PC-3 (cell line): ENCODE data around the gene PTPRB. TPM values are rescaled to one million over a fixed set of nuclear protein-coding genes. Genes with fewer than 3 reads are reported as not detected.

Experiments used
- ATAC-seq: fragments of 200-7000 bp; cut with Tn5 transposase; 2 replicates; pipeline ENCODE4 v1.9.1; 2020; ENCODE audit warnings: mild to moderate bottlenecking, moderate library complexity
- BruUV-seq: library from RNA; stranded (reverse); fragments of 400-500 nt; replicated peaks from 2 replicates; lab custom pipeline; 2021; lab: Mats Ljungman, UMichigan
- CTCF ChIA-PET: fragments of 300-600 bp; sonication (Branson Sonifier 250); formaldehyde crosslinking; loops from one replicate; lab custom pipeline; 2022; ENCODE audit warnings: antibody characterized with exemption; lab: Charles Lee
- POLR2A ChIA-PET: fragments of 300-600 bp; sonication (Branson Sonifier 250); formaldehyde crosslinking; loops from one replicate; lab custom pipeline; 2022; ENCODE audit warnings: antibody characterized with exemption; ENCODE audit not compliant: unreplicated experiment; lab: Charles Lee
- DNase-seq: peaks from one replicate; pipeline ENCODE4 v3.0.0-alpha.2; 2015
- H2AFZ ChIP-seq: fragments of 300-600 bp; sonication (generic); 2 replicates; pipeline ENCODE4 v1.6.0; 2016; ENCODE audit warnings: antibody characterized with exemption, low read length
- H3F3A ChIP-seq: fragments of 300-600 bp; sonication (generic); one replicate; pipeline ENCODE4 v1.6.0; 2017; ENCODE audit warnings: antibody characterized with exemption, low read length, control low read depth, mild to moderate bottlenecking; ENCODE audit not compliant: unreplicated experiment
- H3K27ac ChIP-seq: fragments of 300-600 bp; sonication (generic); 2 replicates; pipeline ENCODE4 v1.5.1; 2016; ENCODE audit warnings: mild to moderate bottlenecking, low read length
- H3K27me3 ChIP-seq: fragments of 300-600 bp; sonication (generic); 2 replicates; pipeline ENCODE4 v1.6.1; 2016; ENCODE audit warnings: low read length, mixed read lengths
- H3K36me3 ChIP-seq: fragments of 300-600 bp; sonication (generic); 2 replicates; pipeline ENCODE4 v1.6.1; 2016; ENCODE audit warnings: low read depth, mixed run types, low read length, mixed read lengths
- H3K4me1 ChIP-seq: fragments of 300-600 bp; sonication (generic); 2 replicates; pipeline ENCODE4 v1.5.1; 2016; ENCODE audit warnings: low read length; ENCODE audit not compliant: insufficient read depth
- H3K4me2 ChIP-seq: fragments of 300-600 bp; sonication (generic); 2 replicates; pipeline ENCODE4 v1.6.0; 2016; ENCODE audit warnings: low read length
- H3K4me3 ChIP-seq: fragments of 300-600 bp; sonication (generic); 2 replicates; pipeline ENCODE4 v1.5.1; 2016; ENCODE audit warnings: mild to moderate bottlenecking, low read length, mixed read lengths
- H3K79me2 ChIP-seq: fragments of 300-600 bp; sonication (generic); 2 replicates; pipeline ENCODE4 v1.6.1; 2017; ENCODE audit warnings: low read length, mixed read lengths
- H3K9ac ChIP-seq: fragments of 300-600 bp; sonication (generic); 2 replicates; pipeline ENCODE4 v1.6.0; 2016; ENCODE audit warnings: mild to moderate bottlenecking, low read length
- H3K9me2 ChIP-seq: fragments of 300-600 bp; sonication (generic); replicated peaks from 2 replicates; pipeline ENCODE4 v1.6.1; 2016; ENCODE audit warnings: mixed run types, low read length, mixed read lengths
- H3K9me3 ChIP-seq: fragments of 300-600 bp; sonication (generic); 2 replicates; pipeline ENCODE4 v1.6.1; 2016; ENCODE audit warnings: low read length, mixed read lengths
- H4K20me1 ChIP-seq: fragments of 300-600 bp; sonication (generic); 2 replicates; pipeline ENCODE4 v1.6.1; 2016; ENCODE audit warnings: low read length, mixed read lengths
- CTCF ChIP-seq: fragments of 300-600 bp; sonication (generic); conservative IDR thresholded peaks from 2 replicates; pipeline ENCODE4 v1.5.1; 2017; ENCODE audit warnings: antibody characterized with exemption, low read depth, mild to moderate bottlenecking, low read length
- EZH2 ChIP-seq: fragments of 300-600 bp; sonication (generic); IDR thresholded peaks from one replicate; pipeline ENCODE4 v1.6.1; 2017; ENCODE audit warnings: antibody characterized with exemption, mild to moderate bottlenecking, low read length; ENCODE audit not compliant: unreplicated experiment
- EZH2phosphoT487 ChIP-seq: fragments of 300-600 bp; sonication (generic); IDR thresholded peaks from 2 replicates; pipeline ENCODE4 v1.6.1; 2018; ENCODE audit warnings: mild to moderate bottlenecking, antibody characterized with exemption, low read length, borderline replicate concordance
- intact Hi-C: fragments of 100-400 bp; cut with micrococcal nuclease; formaldehyde crosslinking; loops from 2 replicates; pipeline ENCODE4 v1.9.0; 2023
- total RNA-seq: library from RNA; depleted of rRNA; stranded (reverse); fragments of >200 nt; gene quantifications from 2 replicates; pipeline ENCODE4 v1.2.3, GENCODE V29; 2014

The PTPRB gene
- total RNA-seq, 1 experiment from 2014 or later = 0.66 TPM

- no peak overlapping the region for H2AFZ ChIP-seq
- DNase-seq (no peak), ATAC-seq (no peak)
- H3K9me2 ChIP-seq = no peaks in the 10 kb centered on the region
- TF ChIP-seq CTCF = no peak
- TF ChIP-seq EZH2phosphoT487 = no peak
- no peak for TF ChIP-seq EZH2
- H3K9ac ChIP-seq = no peak overlapping the region
- H3K27me3 ChIP-seq = no peaks in the 10 kb centered on the region
- H3K9me3 ChIP-seq = no peaks in the 10 kb centered on the region
- H3K79me2 ChIP-seq = no peaks in the 10 kb centered on the region
- no peak overlapping the region for H3K4me3 ChIP-seq
- CTCF ChIA-PET = no interaction called here
- POLR2A ChIA-PET = no interaction called here
- H3F3A ChIP-seq = no peaks in the 10 kb centered on the region
- H4K20me1 ChIP-seq = no peaks in the 10 kb centered on the region
- no peaks in the 10 kb centered on the region for H3K36me3 ChIP-seq
- intact Hi-C loops = loop anchor here (10.0 kb wide), 1 partner anchor 296 kb away; the partner anchor contains the start of gene CNOT2
- peaks cover 13% of the 10 kb centered on the region for H3K4me1 ChIP-seq
- H3K4me2 ChIP-seq = no peak overlapping the region
- BruUV-seq = no TSS peak
- H3K27ac ChIP-seq = no peak overlapping the region
Measured at GRCh38 chr12:70540996-70541395, 96.2 kb downstream of the PTPRB start.

- no peak for ATAC-seq
- Histone ChIP-seq H3F3A (no peaks in the 10 kb centered on the region), H3K79me2 (no peaks in the 10 kb centered on the region), H3K36me3 (no peaks in the 10 kb centered on the region), H3K9me2 (no peaks in the 10 kb centered on the region), H3K4me2 (no peak overlapping the region), H4K20me1 (no peaks in the 10 kb centered on the region), H3K4me3 (no peak overlapping the region), H3K27me3 (no peaks in the 10 kb centered on the region), H3K9me3 (no peaks in the 10 kb centered on the region), H3K27ac (no peak overlapping the region), H3K9ac (no peak overlapping the region), H2AFZ (no peak overlapping the region), H3K4me1 (no peaks in the 10 kb centered on the region)
- ChIA-PET CTCF (no interaction called here), POLR2A (no interaction called here)
- TF ChIP-seq EZH2 = no peak
- no peak for TF ChIP-seq EZH2phosphoT487
- no peak for TF ChIP-seq CTCF
- BruUV-seq = no TSS peak
- intact Hi-C loops = no loop called here
- no peak for DNase-seq
Measured at GRCh38 chr12:70536650-70537049, 100.6 kb downstream of the PTPRB start.

GRCh38 chr12:70535896-70536374 lies 101.3 kb downstream of the PTPRB start:
- no peak overlapping the region for H3K4me3 ChIP-seq
- POLR2A ChIA-PET = no interaction called here
- no peak overlapping the region for H3K27ac ChIP-seq

More at GRCh38 chr12:70535896-70536374, 101.3 kb downstream of the PTPRB start:
- Histone ChIP-seq H4K20me1 (no peaks in the 10 kb centered on the region), H3K79me2 (no peaks in the 10 kb centered on the region), H3K36me3 (no peaks in the 10 kb centered on the region), H3F3A (no peaks in the 10 kb centered on the region), H3K9me3 (no peaks in the 10 kb centered on the region), H3K4me1 (no peaks in the 10 kb centered on the region), H2AFZ (no peak overlapping the region), H3K9ac (no peak overlapping the region), H3K4me2 (no peak overlapping the region), H3K27me3 (no peaks in the 10 kb centered on the region), H3K9me2 (no peaks in the 10 kb centered on the region)
- intact Hi-C loops = no loop called here
- no peak for ATAC-seq
- CTCF ChIA-PET = no interaction called here
- TF ChIP-seq CTCF = no peak
- TF ChIP-seq EZH2 = no peak
- no peak for TF ChIP-seq EZH2phosphoT487
- BruUV-seq = no TSS peak
- DNase-seq = no peak
